ENCODE measurements around the gene SPG21.

DNA sequence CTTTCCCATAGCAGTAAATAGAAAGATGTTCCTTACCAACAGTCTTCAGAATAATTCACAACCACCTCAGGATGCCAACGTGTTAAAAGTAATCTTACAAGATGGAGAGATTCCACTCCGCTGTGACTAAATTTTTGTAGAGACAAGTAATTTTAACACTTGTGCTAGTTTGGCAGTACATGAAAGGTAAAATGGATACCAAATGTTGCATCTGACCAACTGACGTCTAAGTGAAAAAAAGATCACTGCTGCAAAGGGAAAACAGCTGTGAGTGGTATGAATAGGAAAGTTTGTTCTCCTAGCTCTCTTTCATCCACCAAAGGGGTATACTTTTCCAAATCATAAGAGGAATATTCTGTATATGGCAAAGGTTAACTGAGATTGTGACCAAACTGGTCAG, 2.6 kb downstream of the SPG21 start:
- TF ChIP-seq, protein P1, sequence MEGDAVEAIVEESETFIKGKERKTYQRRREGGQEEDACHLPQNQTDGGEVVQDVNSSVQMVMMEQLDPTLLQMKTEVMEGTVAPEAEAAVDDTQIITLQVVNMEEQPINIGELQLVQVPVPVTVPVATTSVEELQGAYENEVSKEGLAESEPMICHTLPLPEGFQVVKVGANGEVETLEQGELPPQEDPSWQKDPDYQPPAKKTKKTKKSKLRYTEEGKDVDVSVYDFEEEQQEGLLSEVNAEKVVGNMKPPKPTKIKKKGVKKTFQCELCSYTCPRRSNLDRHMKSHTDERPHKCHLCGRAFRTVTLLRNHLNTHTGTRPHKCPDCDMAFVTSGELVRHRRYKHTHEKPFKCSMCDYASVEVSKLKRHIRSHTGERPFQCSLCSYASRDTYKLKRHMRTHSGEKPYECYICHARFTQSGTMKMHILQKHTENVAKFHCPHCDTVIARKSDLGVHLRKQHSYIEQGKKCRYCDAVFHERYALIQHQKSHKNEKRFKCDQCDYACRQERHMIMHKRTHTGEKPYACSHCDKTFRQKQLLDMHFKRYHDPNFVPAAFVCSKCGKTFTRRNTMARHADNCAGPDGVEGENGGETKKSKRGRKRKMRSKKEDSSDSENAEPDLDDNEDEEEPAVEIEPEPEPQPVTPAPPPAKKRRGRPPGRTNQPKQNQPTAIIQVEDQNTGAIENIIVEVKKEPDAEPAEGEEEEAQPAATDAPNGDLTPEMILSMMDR (IDR thresholded peaks at IDR 0.05) = no peak
- no peak for TF ChIP-seq POLR2A (IDR thresholded peaks at IDR 0.05)
- no peak for TF ChIP-seq POLR2AphosphoS5 (IDR thresholded peaks at IDR 0.05)

Data from suprapubic skin (tissue), 4 donors.